ENCODE measurements around the gene CUL4A. TPM values are rescaled to one million over a fixed set of nuclear protein-coding genes. Genes with fewer than 3 reads are reported as not detected.

Gene CUL4A
- polyA plus RNA-seq, 1 of the 3 experiments (the other 2 are of a cell fraction): 51.2 TPM

DNA sequence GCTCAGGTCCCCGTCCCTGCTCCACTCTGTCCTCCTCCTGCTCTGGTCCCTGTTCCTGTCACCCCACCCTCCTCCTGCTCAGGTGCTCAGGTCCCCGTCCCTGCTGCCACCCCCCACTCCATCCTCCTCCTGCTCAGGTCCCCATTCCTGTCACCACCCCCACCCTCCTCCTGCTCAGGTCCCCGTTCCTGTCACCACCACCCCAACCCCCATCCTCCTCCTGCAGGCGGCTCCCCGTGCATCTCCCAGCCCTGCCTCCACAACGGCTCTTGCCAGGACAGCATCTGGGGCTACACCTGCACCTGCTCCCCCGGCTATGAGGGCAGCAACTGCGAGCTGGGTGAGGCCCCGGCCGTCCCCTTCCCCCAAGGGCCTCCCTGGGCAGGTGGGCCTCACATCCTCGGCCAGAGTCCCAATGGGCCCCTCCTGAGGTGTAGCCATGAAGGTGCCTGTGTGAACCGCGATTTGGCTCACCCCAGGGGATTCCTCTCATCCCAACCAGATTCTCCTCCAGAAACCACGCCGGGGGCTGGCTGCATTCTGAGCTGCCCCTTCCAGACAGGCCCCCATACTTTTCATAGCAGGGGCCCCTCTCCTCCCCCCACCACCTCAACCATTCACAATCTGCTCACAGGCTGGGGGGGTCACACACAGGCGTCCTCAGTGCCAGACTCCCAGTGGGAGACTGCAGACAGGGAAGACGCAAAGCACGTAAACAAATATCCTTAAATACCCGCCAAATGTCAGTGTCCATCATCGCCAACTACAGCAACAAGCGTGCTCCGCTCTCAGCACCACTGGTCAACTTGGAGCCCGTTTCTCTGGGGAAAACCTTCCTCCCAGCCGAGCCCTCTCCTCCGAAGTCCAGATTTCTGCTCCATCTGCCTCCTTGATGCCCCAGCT lies 46.4 kb upstream of the CUL4A start:
- POLR2A ChIA-PET: no interaction called here
- Histone ChIP-seq H3K36me3 (replicated peaks in 1 of 2; ENCODE audit: control insufficient read depth in 1 of 2, insufficient read depth in 2 of 2, low read length in 1 of 2) (peaks cover 0 to 7% of the 10 kb centered on the region in 2 experiments), H3K9me3 (no peaks in the 10 kb centered on the region), H3K9ac (no peak overlapping the region), H3K27ac (ENCODE audit: low read depth in 2 of 2, low read length in 1 of 2) (no peak overlapping the region), H3K4me1 (ENCODE audit: control insufficient read depth in 1 of 2, insufficient read depth in 2 of 2, low read depth in 1 of 2, low read length in 1 of 2) (no peaks in the 10 kb centered on the region; a peak in 1 of 4 replicates), H3K4me3 (ENCODE audit: low read depth in 2 of 2, low read length in 1 of 2) (no peak overlapping the region), H3K9me2 (no peaks in the 10 kb centered on the region), H4K20me1 (ENCODE audit: insufficient read depth) (no peaks in the 10 kb centered on the region), H3K79me2 (ENCODE audit: insufficient read depth) (no peaks in the 10 kb centered on the region), H2AFZ (ENCODE audit: low read depth) (no peak overlapping the region), H3F3A (replicated peaks; ENCODE audit: insufficient read depth) (no peaks in the 10 kb centered on the region), H3K27me3 (ENCODE audit: insufficient read depth) (no peaks in the 10 kb centered on the region), H3K4me2 (no peak overlapping the region)
- CTCF ChIA-PET: no interaction called here
- no peak for TF ChIP-seq RCOR1 (IDR thresholded peaks at IDR 0.05; ENCODE audit: low read length)
- no peak for TF ChIP-seq GATA2 (CRISPR knock-in tag; IDR thresholded peaks at IDR 0.05)
- no peak for TF ChIP-seq REST (IDR thresholded peaks at IDR 0.05; ENCODE audit: low read depth, low read length)
- no peak for TF ChIP-seq ZBTB33 (IDR thresholded peaks at IDR 0.05; ENCODE audit: borderline replicate concordance, low read depth)
- TF ChIP-seq, protein P1, sequence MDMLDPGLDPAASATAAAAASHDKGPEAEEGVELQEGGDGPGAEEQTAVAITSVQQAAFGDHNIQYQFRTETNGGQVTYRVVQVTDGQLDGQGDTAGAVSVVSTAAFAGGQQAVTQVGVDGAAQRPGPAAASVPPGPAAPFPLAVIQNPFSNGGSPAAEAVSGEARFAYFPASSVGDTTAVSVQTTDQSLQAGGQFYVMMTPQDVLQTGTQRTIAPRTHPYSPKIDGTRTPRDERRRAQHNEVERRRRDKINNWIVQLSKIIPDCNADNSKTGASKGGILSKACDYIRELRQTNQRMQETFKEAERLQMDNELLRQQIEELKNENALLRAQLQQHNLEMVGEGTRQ (IDR thresholded peaks at IDR 0.05; ENCODE audit: borderline replicate concordance, low read depth, low read length): no peak
- no peak for TF ChIP-seq EP300 (IDR thresholded peaks at IDR 0.05; ENCODE audit: borderline replicate concordance in 1 of 2, low read depth in 1 of 2, low read length in 1 of 2)
- TF ChIP-seq FOXM1 (IDR thresholded peaks at IDR 0.05; ENCODE audit: low read depth): no peak
- TF ChIP-seq GABPA (IDR thresholded peaks at IDR 0.05; ENCODE audit: low read depth): no peak
- no peak for TF ChIP-seq FOXJ3 (CRISPR knock-in tag; IDR thresholded peaks at IDR 0.05)
- TF ChIP-seq, protein P2, sequence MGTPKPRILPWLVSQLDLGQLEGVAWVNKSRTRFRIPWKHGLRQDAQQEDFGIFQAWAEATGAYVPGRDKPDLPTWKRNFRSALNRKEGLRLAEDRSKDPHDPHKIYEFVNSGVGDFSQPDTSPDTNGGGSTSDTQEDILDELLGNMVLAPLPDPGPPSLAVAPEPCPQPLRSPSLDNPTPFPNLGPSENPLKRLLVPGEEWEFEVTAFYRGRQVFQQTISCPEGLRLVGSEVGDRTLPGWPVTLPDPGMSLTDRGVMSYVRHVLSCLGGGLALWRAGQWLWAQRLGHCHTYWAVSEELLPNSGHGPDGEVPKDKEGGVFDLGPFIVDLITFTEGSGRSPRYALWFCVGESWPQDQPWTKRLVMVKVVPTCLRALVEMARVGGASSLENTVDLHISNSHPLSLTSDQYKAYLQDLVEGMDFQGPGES (IDR thresholded peaks at IDR 0.05; ENCODE audit: low read depth, low read length): no peak
- no peak for TF ChIP-seq FOSL2 (IDR thresholded peaks at IDR 0.05; ENCODE audit: borderline replicate concordance, low read depth)
- TF ChIP-seq SIN3A (IDR thresholded peaks at IDR 0.05; ENCODE audit: borderline replicate concordance, low read depth, low read length): no peak
- TF ChIP-seq YY1 (IDR thresholded peaks at IDR 0.05; ENCODE audit: low read depth): no peak
- TF ChIP-seq TAF1 (IDR thresholded peaks at IDR 0.05; ENCODE audit: borderline replicate concordance, low read depth, low read length): no peak
- TF ChIP-seq RAD21 (IDR thresholded peaks at IDR 0.05; ENCODE audit: low read length): no peak
- no peak for TF ChIP-seq EZH2phosphoT487 (IDR thresholded peaks at IDR 0.05; ENCODE audit: borderline replicate concordance, low read depth)
- WGBS (ENCODE audit: low lambda C conversion rate): 60% methylated on average over 25 of the region's 25 CpGs
- DNase-seq: no peak
